Fibroblast of peridontal ligament (primary cell): ENCODE data around the gene LRRK2.
A peak's percentile ranks its signal among the peaks of the same experiment; 100 is the strongest.
"Not testable (repeated sequence)": the region's sequence is repeated elsewhere in the genome, so short reads cannot be mapped to it uniquely, and the experiment has no call there.

Experiments used
- DNase-seq: peaks from one replicate; pipeline ENCODE4 v3.0.0-alpha.2; 2010; ENCODE audit errors: extremely low read depth

The LRRK2 gene

DNA sequence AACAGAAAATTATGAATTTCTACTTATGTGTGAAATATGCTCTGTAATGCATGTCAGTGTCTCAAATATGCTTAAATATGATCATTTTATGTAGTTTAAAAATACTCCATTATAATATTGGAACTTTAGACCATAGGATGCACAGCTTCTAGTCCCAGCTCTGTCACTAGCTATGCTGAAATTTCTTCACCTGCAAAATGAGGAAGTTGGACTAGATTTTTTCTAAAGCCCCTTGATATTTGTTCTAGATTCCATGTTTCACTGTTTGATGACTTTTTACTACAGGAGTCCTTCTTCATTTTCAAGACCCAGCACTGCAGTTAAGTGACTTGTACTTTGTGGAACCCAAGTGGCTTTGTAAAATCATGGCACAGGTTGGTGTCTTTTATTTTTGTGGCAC lies 90.1 kb downstream of the LRRK2 start:
- no peak for DNase-seq

DNA sequence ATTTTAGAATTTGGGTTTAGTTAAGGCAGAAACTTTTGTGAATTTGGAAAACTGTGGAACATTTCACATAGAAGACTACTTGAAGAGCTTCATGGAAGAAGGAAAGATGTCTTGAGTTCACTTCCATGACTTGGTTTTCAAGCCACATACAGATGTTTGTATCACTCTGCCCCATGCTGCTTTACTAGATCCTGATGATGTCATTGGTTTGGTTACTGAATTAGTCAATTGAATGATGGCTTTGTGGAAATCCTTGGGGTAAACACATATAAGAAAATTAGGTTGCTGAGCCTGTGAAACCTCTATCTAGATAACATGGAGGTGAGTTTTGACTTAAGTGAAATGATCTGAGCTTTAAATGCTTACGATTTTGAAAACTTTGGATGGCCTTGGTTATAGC lies 90.6 kb downstream of the LRRK2 start:
- no peak for DNase-seq

DNA sequence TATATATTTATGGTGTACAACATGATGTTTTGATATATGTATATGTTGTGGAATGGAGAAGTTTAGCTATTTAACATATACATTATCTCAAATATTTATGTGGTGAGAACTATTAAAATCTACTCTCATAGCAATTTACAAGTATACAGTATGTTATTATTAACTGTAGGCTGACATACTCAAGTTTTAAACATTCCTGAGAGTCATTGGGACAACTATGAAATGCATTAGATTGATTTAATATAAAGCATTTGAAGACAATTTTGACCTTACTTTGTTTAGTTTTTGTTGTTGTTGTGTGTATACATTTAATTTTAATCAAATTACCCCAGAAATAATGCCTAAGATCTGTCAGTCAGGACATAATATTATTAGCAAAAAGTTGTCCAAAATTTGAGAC lies 99.5 kb downstream of the LRRK2 start:
- DNase-seq, result no peak

DNA sequence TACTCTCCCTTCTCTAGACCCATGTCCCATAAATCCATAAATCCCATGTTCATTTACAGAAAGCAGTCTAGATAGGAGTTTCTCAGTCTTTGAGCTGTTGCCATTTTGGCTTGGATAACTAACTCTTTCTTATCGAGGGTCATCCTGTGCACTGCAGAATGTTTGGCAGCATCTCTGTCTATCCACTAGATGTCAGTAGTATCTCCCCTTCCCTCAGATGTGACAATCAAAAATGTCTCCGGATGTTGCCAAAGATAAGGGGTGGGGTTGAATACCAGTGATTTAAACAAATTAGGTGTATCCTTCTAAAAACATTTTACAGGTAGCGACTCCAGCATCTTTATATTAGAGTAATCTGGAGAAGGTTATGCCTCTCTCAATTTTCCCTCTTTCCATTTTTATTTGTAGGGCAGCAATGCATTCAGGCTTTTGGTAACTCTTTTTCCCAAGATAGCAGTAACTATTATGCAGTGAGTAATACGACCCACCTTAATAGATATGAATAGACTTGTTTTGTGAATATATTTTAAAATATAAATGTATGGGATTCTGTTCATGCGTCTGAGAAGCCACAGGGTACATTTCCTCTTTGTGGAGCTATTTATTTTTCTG lies 100.7 kb downstream of the LRRK2 start:
- peak; percentile 25 for DNase-seq

DNA sequence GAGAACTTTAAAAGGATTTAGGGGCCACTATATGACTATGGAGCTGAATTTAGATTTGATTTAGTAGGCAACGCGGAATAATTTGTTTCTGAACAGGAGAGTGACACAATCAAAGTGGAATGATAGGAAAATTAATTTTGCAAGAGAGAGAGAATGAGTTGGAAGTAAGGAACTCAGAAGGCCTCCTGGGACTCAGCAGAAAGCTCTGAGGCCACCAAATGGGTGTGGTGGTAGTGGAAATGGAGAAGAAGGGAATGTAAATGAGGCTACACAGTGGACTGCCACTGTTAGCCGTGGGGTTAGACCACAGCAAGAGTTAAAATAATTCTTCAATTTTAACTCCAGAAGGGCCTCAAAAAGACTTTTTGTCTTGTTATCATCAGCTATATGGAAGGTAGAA lies 102.7 kb downstream of the LRRK2 start:
- DNase-seq, result peak; percentile 59

DNA sequence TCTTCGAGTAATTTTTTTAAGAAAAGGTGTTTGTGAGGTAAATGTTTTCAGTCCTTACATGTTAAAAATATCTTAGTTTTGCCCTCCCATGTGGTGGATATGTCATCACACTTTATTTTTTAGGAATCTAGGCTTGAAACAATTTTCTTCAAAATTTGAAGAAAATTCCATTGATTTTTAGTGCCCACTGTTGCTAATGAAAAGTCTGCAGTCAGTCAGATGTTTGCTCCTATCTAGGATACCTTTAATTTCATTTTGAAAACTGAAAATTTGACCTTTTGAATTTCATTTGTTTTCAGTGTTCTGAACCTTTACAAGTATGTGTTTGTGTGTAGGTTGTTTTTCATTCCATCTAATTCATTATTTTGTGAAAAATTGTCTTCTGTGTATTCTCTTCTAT lies 105.4 kb downstream of the LRRK2 start:
- DNase-seq, result no peak

DNA sequence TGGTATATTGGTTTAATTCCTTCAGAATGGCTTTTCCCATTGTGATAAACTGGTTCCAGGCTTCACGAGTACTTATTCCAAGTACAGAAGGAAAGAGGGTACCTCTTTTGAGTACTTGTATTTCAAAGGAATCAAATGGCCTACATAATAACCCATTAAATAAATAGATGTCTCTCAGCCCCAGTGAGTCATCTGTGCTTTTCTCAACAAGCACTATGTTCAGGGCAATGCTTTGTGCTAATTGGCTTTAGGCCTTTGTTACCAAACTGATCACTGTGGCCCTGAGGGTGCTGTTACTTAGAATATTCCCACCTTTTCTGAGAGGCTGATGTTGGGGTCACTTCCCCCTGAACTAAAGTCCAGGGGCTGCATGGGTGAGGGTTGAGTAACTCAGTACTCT lies 107.1 kb downstream of the LRRK2 start:
- DNase-seq, result peak; percentile 38

DNA sequence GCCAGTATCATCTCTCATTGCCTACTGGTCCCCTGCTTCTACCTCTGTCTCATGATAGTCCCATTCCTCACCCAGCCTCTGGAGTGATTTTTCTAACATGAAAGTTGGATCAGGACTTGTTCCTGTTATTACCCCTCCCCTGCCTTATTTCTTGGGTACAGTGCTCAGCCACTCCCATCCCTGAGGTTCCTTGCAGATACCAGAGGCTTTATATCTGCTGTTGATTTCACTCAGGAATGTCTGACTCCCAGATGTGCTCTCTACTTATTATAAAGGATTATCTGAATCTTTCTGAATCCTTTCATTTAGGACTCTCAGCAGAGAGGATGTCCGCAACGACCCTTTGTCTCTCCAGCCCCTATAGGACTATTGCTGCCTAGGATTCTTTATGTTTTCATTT lies 111.2 kb downstream of the LRRK2 start:
- DNase-seq, result no peak

DNA sequence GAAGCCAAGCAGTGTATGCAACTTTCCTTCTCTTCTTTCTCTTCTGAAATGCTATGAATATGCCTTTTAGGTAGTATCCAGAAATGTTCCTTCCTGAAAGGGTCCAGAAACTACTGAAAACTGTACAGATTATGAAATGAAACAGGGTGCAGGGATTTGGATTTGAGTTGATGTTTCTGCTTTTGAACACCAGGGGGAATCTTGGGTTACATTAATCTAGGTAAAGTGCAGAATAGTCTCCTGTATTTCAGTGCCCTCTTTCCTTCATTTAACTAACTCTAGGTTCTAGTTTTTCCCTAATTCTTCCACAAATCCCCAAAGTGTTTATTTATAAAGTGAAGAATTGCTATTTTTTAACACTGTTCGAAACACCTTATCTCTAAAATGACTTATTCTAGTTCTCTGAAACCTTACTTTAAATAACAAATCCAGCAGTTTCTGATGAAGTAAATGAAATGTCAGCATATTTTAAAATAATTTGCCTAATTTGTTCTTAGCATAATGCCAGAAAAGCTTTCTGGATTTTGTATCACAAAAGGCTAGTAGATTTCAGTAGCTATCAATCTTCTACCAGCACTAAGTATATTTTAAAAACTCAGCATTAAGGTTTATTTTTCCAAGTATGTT lies 111.9 kb downstream of the LRRK2 start:
- DNase-seq, result peak; percentile 42

DNA sequence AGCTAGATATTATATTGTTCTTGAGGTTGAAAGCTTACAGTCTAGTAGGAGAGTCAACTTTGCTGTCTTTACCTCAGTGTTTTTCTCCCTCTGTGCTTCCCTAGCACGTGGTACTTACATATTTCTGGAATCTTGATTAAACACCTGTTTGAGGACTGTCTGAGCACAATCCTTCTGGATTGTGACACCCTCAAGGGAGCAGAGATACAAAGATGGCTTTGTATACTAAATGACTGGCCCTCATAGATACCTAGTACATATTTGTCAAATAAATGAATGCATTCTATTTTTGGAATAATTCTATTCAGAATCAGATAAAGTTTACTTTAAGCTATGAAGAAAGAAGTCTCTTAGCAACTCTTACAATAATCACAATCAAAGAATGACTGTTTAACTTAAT lies 113.3 kb downstream of the LRRK2 start:
- no peak for DNase-seq

DNA sequence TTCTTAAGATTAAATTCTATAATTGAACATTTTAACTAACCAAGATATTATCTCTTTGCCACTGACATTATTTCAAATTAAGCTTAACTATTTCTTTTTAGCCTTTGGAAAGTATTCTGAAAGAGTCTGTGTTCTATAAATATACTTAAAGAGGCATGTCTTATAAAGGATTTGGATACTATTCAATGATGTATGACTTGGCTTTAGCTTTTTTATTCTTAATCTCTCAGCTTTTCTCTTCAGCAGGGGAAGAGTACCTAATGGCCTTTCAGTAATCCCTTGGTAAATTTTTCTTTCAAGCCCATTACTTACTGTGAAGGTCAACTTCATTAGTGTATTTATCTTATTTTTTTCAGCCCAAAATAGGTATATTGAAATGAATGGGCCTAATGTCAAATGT lies 113.8 kb downstream of the LRRK2 start:
- DNase-seq, result no peak

DNA sequence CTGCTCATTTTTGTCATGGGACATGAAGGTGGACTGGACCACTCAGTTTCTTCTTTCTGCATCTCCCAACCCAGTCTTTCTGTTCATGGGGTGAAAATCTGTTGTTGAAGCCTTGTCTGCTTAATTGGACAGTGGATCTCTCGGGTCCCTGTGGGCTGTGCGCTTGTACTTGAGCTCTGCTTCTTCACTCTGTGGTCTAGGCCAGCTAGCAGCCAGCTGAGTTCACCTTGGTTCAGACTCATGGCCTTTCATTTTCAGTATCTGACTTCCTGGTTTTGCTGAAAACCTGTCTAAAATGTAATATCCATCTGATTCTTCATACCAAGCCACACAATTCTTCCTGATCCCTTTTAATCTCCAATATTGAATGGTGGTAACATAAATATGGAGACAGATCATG lies 117.2 kb downstream of the LRRK2 start:
- no peak for DNase-seq

DNA sequence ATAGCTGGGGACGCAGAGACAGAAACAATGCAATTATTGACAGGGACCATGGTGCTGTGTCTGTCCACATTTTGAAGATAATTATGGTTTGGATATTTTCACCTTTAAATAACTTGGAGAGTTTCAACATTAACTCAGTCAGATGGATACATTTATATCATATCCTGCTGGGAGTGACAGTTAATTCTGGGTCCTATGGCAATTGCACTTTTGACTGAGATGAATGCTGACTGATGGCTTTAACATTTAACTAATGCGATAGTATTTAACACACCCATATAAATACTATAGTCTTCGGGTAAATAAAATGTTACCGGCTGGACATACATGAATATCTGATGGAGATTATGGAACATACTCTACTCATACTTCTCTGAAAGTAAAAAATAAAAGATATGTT lies 118.3 kb downstream of the LRRK2 start:
- no peak for DNase-seq

DNA sequence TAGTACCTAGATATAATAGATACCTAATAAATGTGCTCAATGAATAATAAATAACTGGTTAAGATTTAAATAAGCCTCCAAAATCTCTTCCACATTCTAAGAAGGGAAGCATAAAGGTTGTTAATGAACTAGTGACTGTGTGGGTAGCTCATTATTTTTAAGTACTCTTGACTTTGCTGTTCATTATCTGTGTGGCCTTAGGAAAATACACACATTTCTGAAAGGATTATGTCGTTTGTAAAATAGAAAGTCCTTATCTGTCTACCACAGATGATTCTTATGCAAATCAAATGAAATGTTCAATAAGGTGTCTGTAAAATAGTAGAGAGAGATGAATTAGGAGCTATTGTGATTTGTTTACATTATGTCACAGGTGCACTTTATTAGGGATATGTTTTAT lies 119.5 kb downstream of the LRRK2 start:
- DNase-seq, result no peak

DNA sequence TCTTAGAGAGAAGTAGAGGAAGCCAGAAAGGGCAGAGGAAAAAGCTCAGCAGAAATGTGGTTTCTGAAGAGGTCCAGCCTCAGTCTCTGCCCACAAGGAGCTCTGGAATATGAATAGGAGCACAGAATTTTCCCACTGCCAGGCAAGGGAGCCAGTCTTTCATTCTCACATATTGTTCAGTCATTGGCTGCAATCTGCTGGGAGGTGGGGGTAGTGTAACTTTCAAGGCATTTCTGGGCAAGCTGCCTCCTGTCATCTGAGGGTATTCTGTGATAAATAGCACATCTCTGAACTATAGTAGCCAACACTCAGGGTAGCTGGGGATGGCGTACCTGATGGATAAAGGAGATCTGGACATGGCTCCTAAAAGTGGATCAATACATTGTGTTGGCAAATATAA lies 127.2 kb downstream of the LRRK2 start:
- no peak for DNase-seq

DNA sequence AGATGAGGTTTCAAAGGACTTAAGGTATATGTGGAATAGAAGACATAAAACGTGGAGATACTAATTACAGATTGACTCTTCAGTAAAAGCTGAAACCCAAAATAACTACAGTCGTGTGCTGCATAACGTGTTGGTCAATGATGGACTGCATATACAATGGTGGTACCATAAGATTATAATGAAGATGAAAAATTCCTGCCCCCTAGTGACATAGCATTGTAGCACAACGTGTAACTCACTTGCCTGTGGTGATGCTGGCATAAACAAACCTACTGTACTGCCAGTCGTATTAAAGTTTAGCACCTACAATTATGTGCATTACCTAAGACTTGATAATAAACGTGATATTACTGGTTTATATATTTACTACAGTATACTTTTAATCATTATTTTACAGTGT lies 150.3 kb downstream of the LRRK2 start:
- no peak for DNase-seq

DNA sequence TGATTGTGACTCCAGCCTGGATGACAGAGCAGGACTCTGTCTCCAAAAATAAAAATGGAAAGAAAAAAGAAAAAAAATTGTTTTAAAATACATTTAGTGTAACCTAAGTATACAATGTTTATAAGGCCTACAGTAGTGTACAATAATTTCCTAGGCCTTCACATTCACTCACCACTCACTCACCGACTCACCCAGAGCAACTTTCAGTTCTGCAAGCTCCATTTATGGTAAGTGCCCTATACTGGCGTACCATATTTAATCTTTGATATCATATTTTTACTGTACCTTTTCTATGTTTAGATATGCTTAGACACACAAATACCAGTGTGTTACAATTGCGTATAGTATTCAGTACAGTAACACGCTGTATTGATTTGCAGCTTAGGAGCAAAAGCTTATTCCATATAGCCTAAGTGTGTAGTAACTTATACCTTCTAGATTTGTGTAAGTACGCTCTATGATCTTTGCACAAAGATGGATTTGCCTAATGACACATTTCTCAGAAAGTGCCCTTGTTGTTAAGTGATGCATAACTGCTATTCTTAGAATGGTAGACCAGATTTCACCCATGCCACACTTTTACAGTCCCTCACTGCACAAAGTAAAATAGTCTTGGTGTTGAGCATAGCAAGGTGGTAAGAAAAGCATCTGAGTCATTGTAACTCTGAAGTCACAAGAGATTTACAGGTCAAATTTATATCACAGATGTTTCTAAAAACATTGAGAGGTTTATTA lies 151.9 kb downstream of the LRRK2 start:
- DNase-seq, result no peak

DNA sequence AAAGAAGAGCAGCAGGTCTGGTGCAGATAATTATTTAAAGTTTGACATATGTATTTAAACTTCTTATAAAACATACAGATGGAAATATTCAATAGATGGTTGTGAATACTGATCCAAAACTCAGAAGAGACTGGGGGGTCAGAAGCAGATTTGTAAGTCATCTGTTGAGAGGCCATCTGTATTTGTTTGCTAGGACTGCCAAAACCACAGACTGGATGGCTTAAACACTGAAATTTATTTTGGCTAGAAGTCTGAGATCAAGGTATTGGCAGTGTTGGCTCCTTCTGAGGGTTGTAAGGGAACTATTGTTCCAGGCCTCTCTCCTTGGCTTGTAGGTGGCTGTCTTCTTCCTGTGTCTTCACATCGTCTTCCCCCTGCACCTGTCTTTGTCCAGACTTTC lies 153.9 kb downstream of the LRRK2 start:
- no peak for DNase-seq

DNA sequence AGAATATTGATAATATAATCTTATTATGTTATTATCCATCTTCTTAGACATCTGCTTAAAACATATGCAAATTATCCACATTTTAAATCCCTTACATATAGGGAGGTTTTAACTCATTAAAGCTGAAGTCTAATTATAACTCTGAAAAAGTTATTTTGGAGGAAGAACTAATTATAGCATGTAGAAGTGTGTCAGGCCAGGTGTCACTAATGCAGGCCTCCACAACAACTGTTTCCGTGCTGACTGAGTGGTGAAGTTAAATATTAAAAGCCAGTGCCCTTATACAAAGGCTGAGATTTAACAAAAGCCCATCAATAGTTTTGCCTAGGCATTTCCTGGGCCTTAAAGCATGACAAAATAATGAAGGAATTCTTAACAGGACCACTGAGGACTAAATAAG lies 157.4 kb downstream of the LRRK2 start:
- no peak for DNase-seq

DNA sequence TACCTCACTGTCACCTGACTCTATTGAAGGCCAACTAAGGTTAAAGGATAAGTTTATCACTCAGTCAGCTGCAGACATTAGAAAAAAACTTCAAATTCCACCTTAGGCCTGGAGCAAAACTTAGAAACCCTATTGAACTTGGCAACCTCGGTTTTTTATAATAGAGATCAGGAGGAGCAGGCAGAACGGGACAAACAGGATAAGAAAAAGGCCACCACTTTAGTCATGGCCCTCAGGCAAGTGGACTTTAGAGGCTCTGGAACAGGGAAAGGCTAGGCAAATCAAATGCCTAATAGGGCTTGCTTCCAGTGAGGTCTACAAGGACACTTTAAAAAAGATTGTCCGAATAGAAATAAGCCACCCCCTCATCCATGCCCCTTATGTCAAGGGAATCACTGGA lies 162.5 kb downstream of the LRRK2 start:
- DNase-seq, result not testable (repeated sequence)

DNA sequence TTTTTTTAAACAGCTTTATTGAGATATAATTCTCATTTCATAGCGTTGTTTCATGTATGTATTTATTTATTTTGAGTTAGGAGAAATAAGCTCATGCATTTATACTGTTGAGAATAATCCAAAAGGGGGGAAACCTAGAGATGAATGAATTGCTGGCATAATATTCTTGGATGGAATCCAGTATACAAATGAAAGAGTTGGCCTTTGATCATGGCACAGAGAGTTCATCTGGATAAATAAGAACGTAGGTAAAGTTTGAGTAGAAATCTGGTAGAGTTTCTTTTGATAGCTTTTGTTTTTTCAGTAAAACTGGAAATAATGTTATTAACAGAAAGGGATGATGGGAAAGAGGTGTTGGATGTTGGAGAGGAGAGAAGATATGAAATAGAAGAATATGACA lies 166.2 kb downstream of the LRRK2 start:
- DNase-seq, result no peak

DNA sequence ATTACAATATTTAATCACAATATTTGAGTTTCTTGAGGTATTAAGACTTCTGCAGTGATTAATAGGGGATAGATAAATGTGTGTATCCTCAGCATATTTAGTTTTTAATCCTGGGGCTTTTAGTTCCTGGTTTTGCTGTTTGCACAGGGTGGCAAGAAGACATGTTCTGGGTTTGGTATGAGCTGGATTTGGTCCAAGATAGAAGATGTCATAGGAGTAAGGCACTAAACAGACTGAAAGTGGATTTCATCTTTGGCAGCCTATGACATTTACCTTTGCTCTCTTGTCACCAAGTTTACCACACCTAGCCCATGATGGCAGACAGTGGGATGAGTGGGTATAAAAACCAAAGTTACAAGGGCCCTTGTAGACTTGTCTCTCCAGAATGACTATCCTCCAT lies 168.2 kb downstream of the LRRK2 start:
- no peak for DNase-seq

DNA sequence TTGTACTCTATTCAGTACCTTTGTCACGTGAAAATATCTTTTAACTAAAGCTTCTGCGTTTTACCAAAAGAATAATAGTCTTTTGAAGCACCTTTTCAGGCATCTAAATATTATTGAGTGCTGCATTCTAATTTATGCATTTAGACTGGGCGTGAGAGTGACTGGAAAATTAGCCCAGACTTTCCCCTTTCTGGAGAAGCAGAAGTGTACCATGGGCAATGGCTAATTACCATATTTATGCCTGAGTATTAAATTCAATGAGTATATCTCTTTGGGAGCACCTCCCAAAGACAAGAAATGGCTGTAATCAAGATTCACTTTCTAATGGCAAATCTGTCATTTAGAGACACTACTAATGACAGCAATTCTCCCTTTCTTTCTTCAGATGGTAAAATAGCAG lies 174.9 kb downstream of the LRRK2 start:
- DNase-seq, result no peak

DNA sequence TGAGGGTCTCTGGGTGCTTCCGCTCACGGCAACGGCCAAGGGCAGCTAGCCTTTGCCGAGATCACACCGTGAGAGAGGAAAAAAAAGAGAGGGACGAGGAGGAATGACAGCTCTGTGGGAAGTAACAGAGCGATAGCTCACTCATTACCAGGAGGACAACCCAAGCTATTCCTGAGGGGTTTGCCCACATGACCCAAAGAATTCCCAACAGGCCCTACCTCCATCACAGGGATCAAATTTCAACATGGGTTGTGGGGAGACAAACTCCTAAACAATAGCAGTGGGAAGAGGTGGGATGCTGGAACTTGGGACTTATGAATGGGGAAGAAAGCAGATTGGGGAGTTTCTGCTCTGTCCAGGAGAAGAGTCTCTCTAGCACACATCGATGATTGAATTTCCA lies 180.6 kb downstream of the LRRK2 start:
- DNase-seq, result no peak
